GM21528 (cell line): ENCODE data around the gene ADM.

ENCODE experiments used
- ATAC-seq: cut with Tn5 transposase; IDR thresholded peaks from one replicate; pipeline ENCODE4 v1.9.1; 2021; ENCODE audit warnings: mild to moderate bottlenecking, moderate library complexity; ENCODE audit not compliant: unreplicated experiment, low FRiP score

ADM gene

DNA sequence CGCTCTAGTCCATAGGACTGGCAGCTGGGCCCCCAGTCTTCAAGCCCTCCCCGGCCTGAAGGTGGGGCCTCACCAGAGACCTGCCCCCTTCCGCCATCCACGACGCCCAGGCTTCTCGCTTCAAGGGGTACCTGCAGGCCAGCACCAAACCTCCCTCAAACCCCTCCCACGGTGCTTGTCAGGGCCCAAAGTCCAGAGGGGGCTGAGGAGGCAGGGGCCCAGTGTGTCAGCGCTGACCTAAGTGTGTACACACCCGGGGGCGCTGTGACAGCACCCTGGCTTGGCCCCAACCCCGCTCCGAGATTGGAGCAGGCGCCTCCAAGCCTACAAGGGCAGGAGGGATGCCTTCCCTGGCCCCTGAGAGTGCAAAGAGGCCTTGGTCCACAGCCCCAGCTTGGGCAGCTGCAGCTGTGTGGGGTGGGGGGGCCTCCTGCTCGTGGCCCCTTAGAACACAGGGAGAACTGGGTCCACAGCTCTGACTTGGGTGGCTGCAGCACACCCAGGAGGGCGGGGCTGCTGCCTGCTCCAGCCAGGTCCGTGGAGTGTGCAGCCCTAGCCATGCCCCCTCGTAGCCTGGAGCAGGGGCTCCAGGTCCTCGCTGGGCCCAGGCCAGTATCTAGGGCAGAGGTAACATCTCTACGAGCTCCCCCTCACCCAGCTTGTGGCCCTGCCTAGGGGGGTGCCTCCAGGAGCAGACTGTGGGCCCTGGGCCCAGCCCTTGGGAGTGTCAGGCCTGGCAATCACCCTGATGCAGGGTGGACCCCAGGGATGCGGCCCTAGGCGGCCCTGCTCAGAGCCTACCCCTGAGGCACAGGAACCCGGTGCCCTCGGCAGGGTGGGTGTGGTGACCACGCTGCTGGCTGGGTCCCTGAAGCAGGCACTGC lies 15.8 kb upstream of the ADM start:
- no peak for ATAC-seq

DNA sequence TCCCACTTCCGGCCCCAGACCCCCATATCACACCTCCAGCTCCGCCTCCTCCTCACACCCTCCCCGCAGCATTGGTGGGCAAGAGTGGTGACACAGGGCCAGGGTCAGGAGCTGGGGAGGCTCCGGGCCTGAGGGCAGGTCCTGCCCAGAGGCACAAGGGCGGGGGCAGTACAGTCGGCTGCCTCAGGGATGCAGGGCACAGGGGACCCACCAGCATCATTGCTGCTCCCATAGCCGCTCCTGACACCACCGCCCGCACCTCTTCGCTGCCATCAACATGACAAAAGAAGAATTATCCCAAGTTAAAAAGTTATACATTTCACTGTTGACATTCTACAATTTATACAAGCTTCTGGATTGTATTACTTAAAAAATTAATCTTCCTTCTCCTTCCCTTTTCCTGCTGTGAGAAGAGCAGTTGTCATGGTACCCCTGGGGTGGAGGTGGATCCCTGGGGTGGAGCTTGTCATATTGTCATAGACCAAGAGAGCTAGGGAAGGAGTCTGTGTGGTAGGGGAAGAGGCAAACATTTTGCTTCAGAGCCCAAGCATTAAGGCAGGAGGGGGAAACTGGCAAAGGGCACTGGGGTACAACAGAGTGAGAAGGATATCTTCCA lies 15.0 kb upstream of the ADM start:
- no peak for ATAC-seq

DNA sequence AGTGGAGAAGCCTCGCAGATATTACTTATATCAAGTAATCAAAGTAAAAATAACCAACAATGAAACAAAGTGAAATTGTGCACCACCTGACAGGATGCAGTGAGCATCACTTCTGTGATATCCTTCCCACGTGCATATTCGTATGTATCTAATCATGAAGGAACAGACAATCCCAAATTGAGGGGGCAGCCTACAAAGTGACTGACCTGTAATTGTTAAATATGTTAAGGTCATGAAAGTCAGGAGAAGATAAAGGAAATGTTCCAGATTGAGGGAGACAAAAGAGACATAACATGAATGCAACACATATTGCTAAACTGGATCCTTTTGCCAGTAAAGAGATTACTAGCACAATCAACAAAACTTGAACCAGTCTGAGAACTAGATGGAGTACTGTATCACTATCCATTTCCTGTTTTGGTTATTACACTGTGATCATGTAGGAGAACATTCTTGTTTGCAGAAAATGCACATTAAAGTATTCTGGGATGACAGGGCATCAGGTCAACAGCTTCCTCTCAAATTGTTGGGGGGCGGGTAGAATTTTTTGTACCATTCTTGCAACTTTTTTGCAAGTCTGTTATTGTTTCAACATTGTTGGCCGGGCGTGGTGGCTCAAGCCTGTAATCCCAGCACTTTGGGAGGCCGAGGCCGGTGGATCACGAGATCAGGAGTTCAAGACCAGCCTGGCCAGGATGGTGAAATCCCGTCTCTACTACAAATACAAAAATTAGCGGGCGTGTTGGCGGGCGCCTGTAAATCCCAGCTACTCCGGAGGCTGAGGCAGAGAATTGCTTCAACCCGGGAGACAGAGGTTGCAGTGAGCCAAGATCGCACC lies 12.9 kb upstream of the ADM start:
- no peak for ATAC-seq

DNA sequence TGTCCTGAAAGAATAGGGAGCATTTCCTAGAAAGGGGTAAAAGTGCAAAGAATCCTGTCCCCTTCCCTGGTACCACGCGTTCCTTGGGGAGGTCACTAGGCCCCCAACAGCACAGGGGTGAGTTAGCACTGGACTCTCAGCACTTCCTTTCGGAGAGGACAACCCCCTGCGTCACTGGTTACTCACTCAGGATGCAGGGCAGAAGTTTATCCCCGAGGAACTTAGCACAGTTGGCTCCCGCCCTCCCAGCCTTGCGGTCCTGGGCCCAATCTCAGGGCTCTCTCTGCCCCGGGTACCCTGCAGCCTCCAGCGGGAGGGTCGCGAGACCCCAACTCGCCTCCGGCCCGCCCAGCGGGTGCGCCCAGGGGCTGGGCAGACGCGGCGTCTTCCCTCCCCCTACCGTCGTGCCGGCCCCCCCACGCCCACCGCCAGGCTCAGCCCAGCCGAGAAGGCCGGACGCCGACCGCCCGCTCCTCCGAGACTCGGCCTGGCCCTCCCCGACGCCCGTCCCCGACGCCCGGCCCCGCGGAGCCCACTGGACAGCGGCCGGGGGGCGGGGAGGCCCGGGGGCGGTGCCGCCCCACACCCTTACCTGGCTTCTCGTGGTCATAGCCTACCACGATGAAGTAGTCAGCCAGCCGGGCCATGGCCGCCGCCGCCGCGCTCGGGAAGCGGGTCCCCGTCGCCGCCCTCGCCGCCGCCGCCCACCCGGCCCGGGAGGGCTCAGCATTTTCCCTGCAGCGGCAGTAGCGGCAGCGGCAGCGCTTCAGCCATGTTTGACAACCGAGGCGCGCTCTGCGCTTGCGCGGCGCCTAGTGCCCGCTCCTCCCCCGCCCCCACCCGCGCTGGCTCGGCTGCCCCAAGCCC lies 11.2 kb upstream of the ADM start, which contains the start of gene SBF2:
SBF2 (minus strand) TSS at position 797 of the 867 bp plus-strand sequence; CDS start at position 647, 150 bp downstream.
- ATAC-seq = peak; percentile 59

DNA sequence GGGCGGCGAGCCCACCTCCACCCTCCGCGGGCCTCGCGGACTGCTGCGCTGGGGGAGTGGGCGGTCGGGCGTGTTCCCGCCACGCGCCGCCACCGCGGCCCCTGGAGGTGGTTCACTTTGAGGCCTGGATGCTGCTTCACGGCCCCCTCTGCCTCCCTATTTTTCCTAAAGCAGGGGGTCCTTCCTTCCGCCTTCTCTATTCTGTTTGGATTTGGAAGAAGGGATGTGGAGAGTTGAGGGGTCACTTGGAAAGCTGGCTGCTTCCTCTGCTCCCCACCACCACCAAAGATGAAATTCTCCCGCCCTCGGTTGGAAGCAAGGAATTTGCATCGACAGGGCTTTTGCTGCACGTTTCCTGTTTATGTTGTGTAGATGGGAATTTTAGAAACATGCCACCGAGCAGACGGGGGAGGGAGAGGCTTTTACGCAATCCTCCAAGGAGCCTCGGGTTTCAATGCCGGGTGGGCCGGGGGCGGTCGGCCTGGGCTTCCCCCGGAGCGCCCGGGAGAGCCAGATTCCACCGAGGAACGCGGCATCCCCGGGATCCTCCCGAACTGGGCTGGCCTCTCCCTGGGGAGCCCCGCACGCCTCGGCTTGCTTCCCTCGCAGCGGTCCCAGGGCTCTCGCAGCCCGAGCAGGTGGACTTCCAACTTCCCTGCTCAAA lies 10.5 kb upstream of the ADM start:
- no peak for ATAC-seq

DNA sequence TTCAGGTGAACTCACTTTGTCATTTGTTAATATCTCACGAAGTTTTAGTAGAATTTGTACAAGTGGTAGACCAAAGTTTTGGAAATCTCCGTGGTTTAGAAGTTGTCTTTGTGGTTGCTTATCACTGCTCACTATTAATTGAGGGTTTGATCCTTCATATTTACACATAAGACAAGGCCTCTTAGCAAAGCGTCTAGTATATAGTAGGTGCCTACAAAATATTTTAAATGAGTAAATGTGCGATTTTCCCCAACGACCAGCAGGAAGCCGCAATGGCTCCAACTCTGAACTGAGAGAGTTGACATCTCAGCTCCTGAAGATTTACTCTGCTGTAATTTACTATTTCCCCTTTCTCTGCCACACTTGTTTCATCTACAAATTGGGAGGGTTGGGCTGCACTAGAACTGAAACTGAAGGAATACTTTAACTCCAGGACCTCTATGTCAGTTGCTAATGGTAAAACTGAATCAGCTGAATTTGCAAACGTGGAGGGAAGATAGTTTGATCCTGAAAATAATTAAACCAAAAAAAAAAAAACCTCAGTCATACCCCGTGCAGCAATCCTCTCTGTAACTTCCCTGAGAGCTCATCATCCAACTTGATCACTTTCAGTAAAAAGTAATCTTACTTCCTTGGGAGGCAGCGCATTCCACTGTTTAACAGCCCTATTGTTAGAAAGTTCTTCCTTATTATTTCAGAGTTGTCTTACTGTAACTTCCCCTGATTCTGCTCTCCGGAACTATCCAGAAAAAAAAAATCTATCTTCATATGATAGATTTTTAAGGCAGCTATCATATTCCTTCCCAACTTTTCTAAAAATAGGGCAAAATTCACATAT lies 9.6 kb upstream of the ADM start:
- ATAC-seq = no peak

DNA sequence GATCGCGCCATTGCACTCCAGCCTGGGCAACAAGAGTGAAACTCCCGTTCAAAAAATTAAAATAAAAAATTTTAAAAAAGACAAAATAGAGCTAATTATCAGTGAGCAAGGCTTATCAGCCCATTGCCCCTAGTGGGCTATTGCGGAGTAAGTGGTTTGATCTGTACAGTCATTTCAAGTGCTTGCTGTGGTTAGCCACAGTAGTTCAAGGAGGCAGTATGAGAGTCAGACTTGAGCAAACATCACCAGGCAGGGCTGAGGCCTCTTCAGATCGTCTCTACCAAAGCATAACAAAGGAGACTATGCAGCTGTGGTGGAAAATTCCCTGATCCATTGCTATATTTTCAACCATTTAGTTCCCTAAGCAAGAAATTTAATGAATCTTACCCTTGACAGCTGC lies 6.5 kb upstream of the ADM start:
- peak; percentile 87 for ATAC-seq

DNA sequence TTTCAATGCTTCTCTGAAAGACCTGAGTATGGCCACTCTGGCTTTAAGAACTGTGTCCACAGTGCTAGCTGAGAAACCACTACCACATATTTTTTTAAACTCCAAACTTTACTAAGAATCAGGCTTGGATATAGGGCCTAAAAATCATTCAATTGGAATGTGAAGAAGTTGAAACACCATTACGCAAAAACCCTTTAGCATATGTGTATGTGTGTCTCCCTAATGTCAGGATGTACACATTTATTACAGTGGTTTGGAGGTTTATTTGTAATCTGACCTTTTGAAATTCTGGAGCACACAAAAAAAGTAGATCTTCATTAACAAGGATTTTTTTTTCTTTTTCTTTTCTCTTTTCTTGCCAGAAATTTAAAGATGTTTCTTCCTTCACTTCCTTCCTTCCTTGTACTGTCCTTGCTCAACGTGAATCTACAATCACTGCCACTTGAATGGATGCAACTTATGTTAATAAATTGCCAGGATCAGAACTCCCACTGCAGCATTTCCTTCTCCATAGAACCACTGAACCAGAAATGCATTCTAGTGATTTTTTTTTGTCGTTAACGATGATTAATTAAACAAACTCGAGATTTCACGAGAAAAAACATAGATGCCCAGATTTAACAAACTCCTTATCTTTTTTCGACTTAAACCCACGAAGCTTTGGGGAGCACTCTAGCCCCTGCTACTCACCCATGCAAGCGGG lies 3.1 kb upstream of the ADM start:
- no peak for ATAC-seq

DNA sequence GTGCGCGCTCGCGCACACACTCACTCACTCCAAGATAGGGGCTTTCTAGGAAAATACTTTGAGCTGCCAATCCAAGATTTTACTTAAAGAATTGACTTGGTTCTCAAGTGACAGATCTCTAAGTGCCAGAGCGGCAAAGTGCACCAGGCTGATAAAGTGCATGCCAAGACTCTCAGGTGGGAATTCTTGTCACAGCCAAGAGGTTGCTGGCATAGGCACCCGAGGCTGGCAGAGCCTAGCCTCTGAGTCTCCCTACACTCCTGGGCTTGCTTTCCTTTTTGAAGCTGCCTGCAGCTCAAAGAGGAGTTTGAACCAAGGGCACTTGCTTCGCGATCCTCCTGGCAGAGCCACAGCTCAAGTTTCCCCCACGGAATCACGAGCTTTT lies 2.5 kb upstream of the ADM start:
- no peak for ATAC-seq

DNA sequence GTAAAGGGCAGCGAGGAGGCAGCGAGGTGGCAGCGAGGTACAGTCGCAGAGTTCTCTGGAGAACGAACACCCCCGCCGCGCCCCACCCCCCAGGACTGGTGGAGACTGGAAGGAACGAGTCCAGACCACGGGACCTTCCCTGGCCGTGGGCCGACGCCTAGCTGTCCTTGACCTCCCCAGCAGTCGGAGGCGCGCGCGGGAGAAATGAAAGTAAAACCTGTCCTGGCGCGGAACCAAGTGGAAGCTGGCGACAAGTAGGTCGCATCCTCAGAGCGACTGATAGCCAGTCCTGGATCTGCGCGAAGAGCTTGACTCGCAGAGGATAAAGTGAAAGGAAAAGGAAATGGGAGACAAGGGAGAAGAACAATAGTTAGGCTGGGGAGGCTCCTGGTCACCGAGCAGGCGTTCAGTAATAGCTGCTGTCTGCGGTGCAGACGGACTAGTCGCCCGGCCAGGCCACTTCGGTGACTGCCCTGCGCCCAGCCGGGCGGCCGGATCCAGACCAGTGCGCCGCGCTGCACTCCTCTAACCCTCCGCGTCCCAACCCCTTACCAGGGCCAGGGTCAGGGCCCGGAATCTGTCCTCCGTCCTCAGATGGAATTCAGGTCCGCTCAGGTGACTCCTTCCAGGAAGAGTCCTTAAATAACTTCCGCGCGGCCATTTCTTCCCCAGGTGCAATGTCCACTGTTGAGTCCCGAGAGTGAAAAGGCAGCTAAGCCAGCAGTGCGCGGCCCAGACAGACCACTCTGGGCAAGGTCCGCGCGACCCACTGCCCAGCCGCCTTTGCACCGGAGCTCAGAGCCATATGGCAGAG lies 1.9 kb upstream of the ADM start:
- no peak for ATAC-seq

DNA sequence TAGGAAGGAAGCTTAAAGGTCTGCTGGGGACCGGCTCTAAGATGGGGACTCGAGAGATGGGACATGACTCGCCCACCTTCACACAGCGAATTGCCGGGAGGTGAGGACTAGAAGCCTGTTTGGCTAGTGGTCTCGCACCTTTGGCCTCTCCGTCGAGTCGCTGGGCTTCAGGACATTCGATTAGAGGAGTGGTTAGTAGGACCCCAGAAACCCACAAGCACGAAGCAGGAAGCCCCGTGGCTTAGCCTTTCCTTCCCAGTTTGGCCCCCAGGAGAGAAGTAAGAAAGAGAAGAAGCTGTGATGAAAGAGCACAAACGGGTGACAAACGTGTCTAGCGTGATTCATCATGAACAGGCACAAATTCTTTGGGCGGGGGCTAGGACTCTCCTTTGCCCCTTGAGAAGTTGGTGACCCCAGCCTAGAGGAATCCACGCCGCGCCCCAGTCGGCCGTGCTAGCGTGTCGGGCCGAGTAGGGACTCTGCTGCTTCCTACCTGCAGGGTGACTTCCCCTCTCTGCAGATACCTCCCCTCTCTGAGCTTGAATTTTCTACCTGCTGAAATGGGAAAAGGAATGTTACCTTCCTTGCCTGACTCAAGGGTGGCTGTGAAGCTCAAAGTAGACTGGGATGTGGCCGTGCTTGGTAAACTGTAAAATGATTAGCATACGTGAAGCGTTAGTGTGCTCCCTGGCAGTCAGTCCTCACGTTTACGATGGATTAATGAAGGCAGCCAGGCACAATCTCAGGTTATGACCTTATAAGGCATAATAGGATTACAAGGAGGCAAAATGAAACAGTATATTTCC lies 1.1 kb upstream of the ADM start:
- no peak for ATAC-seq

DNA sequence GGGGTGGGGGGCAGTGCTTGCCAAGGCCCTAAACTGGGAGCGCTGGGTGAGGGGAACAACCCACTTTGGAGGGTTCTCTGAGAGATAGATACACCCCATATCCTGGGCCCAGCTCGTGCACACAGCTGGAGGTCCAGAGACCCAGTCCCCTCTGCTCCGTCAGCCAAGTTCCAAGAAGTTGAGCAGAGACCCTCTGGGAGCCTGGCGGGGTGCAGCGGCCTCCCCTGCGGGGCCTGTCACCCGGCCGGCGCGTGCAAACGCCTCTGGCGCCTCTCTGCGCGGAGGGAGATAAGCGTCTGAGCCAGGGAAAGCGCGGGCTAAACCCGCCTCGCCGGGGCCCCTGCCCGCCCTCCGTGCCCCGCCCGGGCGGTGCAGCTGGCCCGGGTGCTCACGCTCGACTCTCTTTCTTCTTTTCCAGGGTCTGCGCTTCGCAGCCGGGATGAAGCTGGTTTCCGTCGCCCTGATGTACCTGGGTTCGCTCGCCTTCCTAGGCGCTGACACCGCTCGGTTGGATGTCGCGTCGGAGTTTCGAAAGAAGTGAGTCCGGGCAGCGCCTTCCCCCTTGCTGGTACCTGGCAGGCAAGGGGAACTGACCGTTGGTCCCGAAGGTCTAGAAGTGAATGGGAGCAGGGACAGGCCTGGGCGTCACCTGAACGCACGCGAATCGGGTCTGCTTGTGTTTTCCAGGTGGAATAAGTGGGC lies 540 bp downstream of the ADM start:
- ATAC-seq = no peak

DNA sequence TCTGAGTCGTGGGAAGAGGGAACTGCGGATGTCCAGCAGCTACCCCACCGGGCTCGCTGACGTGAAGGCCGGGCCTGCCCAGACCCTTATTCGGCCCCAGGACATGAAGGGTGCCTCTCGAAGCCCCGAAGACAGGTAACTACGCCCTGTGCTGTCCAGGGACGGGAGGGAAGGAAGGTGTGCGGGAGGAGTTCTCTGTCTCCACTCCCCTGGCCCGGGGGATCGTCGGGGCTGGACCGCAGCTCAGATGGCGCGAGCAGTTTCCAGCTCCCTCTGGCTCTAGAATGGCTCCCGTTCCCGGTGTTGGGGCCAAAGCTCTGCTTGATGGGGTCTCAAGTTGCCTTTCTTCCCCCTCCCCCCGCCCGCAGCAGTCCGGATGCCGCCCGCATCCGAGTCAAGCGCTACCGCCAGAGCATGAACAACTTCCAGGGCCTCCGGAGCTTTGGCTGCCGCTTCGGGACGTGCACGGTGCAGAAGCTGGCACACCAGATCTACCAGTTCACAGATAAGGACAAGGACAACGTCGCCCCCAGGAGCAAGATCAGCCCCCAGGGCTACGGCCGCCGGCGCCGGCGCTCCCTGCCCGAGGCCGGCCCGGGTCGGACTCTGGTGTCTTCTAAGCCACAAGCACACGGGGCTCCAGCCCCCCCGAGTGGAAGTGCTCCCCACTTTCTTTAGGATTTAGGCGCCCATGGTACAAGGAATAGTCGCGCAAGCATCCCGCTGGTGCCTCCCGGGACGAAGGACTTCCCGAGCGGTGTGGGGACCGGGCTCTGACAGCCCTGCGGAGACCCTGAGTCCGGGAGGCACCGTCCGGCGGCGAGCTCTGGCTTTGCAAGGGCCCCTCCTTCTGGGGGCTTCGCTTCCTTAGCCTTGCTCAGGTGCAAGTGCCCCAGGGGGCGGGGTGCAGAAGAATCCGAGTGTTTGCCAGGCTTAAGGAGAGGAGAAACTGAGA lies 1.4 kb downstream of the ADM start:
- ATAC-seq = no peak

DNA sequence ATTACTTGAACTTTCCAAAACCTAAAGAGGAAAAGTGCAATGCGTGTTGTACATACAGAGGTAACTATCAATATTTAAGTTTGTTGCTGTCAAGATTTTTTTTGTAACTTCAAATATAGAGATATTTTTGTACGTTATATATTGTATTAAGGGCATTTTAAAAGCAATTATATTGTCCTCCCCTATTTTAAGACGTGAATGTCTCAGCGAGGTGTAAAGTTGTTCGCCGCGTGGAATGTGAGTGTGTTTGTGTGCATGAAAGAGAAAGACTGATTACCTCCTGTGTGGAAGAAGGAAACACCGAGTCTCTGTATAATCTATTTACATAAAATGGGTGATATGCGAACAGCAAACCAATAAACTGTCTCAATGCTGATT lies 2.1 kb downstream of the ADM start:
- ATAC-seq = no peak
